ENCODE measurements around the gene FUCA1. TPM values are rescaled to one million over a fixed set of nuclear protein-coding genes. Genes with fewer than 3 reads are reported as not detected.
"Not testable (repeated sequence)": the region's sequence is repeated elsewhere in the genome, so short reads cannot be mapped to it uniquely, and the experiment has no call there.

The FUCA1 gene
- polyA plus RNA-seq, 4 donors = 38.0 to 57.0 (median 43.2) TPM

GRCh38 chr1:23845163-23845562 lies 22.9 kb downstream of the FUCA1 start:
- no peak for DNase-seq (ENCODE audit: low read depth in 4 of 4, low spot score in 2 of 4)

- DNase-seq (ENCODE audit: low read depth in 4 of 4, low spot score in 2 of 4) = no peak
These were observed 24.4 kb downstream of the FUCA1 start for GRCh38 chr1:23843644-23844043.

GRCh38 chr1:23838401-23838866 lies 29.7 kb downstream of the FUCA1 start:
- DNase-seq (ENCODE audit: low read depth in 4 of 4, low spot score in 2 of 4) = peak in 1 of 4 donors; percentile 15

- DNase-seq (ENCODE audit: low read depth in 4 of 4, low spot score in 2 of 4) = no peak
These were observed 30.2 kb downstream of the FUCA1 start for GRCh38 chr1:23837908-23838307.

GRCh38 chr1:23836037-23836436 lies 32.1 kb downstream of the FUCA1 start:
- no peak for DNase-seq (ENCODE audit: low read depth in 4 of 4, low spot score in 2 of 4)

- not testable (repeated sequence) for DNase-seq (ENCODE audit: low read depth in 4 of 4, low spot score in 2 of 4)
These were observed 33.9 kb downstream of the FUCA1 start for GRCh38 chr1:23834156-23834555.

GRCh38 chr1:23827717-23828116 lies 40.4 kb downstream of the FUCA1 start:
- no peak for DNase-seq (ENCODE audit: low read depth in 4 of 4, low spot score in 2 of 4)

GRCh38 chr1:23826590-23826989 lies 41.5 kb downstream of the FUCA1 start:
- DNase-seq (ENCODE audit: low read depth in 4 of 4, low spot score in 2 of 4) = not testable (repeated sequence)

- no peak for DNase-seq (ENCODE audit: low read depth in 4 of 4, low spot score in 2 of 4)
These were observed 42.1 kb downstream of the FUCA1 start for GRCh38 chr1:23825762-23826522.

- DNase-seq (ENCODE audit: low read depth in 4 of 4, low spot score in 2 of 4) = peak; percentile 80 to 85 (median 84)
These were observed 42.9 kb downstream of the FUCA1 start, which contains the start of gene HMGCL for GRCh38 chr1:23825076-23825761. Gene HMGCL, minus strand, starts transcription at chr1:23825429. Its CDS starts 14 bp downstream, at chr1:23825415.

GRCh38 chr1:23824711-23825075 lies 43.4 kb downstream of the FUCA1 start:
- no peak for DNase-seq (ENCODE audit: low read depth in 4 of 4, low spot score in 2 of 4)

- DNase-seq (ENCODE audit: low read depth in 4 of 4, low spot score in 2 of 4) = no peak
These were observed 44.3 kb downstream of the FUCA1 start for GRCh38 chr1:23823767-23824166.

GRCh38 chr1:23817633-23818032 lies 50.5 kb downstream of the FUCA1 start:
- DNase-seq (ENCODE audit: low read depth in 4 of 4, low spot score in 2 of 4) = no peak

- no peak for DNase-seq (ENCODE audit: low read depth in 4 of 4, low spot score in 2 of 4)
These were observed 51.2 kb downstream of the FUCA1 start for GRCh38 chr1:23816906-23817305.

GRCh38 chr1:23816361-23816760 lies 51.7 kb downstream of the FUCA1 start:
- no peak for DNase-seq (ENCODE audit: low read depth in 4 of 4, low spot score in 2 of 4)

GRCh38 chr1:23814016-23814415 lies 54.1 kb downstream of the FUCA1 start:
- DNase-seq (ENCODE audit: low read depth in 4 of 4, low spot score in 2 of 4) = no peak

GRCh38 chr1:23810818-23811540 lies 57.1 kb downstream of the FUCA1 start:
- DNase-seq (ENCODE audit: low read depth in 4 of 4, low spot score in 2 of 4) = no peak

GRCh38 chr1:23809751-23810171 lies 58.3 kb downstream of the FUCA1 start:
- DNase-seq (ENCODE audit: low read depth in 4 of 4, low spot score in 2 of 4) = no peak

- DNase-seq (ENCODE audit: low read depth in 4 of 4, low spot score in 2 of 4) = no peak
These were observed 60.6 kb downstream of the FUCA1 start for GRCh38 chr1:23807453-23807852.

- no peak for DNase-seq (ENCODE audit: low read depth in 4 of 4, low spot score in 2 of 4)
These were observed 61.8 kb downstream of the FUCA1 start for GRCh38 chr1:23806280-23806679.

- no peak for DNase-seq (ENCODE audit: low read depth in 4 of 4, low spot score in 2 of 4)
These were observed 63.1 kb downstream of the FUCA1 start for GRCh38 chr1:23805025-23805424.
